Pons (tissue), 1 donor: Measurements from ENCODE around the gene IFI35.
"Not testable (repeated sequence)": the region's sequence is repeated elsewhere in the genome, so short reads cannot be mapped to it uniquely, and the experiment has no call there.

Experiments used
- DNase-seq: peaks from one replicate; pipeline ENCODE4 v3.0.0-alpha.2; 2016; ENCODE audit warnings: low spot score

Gene IFI35

GRCh38 chr17:43006639-43007551, at the start of gene IFI35:
Gene IFI35 (plus strand): TSS chr17:43006784. CDS start chr17:43006948, 164 bp downstream.
- peak; percentile 70 for DNase-seq

DNA sequence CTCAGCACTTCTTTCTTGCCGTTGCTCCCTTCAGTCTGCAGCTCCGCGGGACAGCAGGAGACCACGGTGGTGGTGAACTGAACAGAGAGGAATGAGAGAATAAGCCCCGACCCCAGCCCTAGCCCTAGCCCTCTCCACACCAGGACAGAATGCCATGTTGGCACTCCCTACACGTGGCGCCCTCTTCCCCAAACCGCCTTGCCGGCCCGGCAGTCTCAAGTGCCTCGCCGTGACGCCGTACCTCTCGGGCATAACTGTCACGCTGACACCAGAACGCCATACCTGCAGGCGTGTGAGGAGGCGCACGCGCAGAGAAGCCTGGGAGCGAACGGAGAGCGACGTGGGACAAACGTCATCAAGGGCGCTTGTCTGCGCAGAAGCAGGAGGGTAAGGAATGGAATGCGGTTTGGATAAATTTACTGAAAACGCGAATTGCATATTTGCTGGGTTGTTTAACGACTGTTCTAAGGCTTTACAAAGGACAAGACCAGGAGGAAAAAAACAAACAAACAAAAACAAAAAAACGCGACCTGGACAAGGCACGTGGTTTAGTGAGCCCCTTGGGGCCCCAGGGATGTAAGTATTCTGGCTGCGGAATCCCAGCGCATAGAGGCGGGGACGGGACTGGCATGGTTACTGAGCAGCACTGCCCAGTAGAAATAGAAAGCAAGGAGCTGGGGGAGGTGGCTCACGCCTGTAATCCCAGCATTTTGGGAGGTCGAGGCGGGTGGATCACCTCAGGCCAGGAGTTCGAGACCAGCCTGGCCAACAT, 42.2 kb upstream of the IFI35 start, which contains the start of gene AARSD1:
TSS of gene AARSD1 (minus strand) at position 294 of the 772 bp plus-strand sequence. CDS start at position 280, 14 bp downstream.
- DNase-seq: peak; percentile 89

GRCh38 chr17:42967925-42968324, 38.7 kb upstream of the IFI35 start:
- no peak for DNase-seq

GRCh38 chr17:42969001-42969581, 37.5 kb upstream of the IFI35 start:
- no peak for DNase-seq

- no peak for DNase-seq
Observed at GRCh38 chr17:42971589-42971988, 35.0 kb upstream of the IFI35 start.

DNA sequence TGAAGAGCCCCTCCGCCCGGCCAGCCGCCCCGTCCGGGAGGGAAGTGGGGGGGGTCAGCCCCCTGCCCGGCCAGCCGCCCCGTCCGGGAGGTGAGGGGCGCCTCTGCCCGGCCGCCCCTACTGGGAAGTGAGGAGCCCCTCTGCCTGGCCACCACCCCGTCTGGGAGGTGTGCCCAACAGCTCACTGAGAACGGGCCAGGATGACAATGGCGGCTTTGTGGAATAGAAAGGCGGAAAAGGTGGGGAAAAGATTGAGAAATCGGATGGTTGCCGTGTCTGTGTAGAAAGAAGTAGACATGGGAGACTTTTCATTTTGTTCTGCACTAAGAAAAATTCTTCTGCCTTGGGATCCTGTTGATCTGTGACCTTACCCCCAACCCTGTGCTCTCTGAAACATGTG, 33.3 kb upstream of the IFI35 start:
- DNase-seq: not testable (repeated sequence)

DNA sequence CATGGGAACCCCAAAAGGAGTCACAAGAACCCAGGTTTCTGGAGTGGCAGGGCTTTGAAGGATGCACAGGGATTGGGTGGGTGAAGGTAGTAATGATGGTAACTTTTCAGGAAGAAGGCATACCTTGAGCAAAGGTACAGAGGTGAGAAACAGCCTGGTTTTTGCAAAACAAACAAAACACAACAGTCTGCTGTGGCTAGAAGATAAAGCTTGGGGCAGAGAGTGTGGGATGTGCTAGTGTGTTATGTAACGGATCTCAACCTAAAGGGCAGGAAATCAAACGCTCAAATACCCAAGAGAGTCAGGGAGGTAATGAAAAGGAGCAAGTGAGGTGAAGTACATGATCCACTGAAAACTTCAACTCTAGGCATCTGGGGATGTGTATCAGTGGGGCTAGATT, 31.3 kb upstream of the IFI35 start:
- DNase-seq: no peak

DNA sequence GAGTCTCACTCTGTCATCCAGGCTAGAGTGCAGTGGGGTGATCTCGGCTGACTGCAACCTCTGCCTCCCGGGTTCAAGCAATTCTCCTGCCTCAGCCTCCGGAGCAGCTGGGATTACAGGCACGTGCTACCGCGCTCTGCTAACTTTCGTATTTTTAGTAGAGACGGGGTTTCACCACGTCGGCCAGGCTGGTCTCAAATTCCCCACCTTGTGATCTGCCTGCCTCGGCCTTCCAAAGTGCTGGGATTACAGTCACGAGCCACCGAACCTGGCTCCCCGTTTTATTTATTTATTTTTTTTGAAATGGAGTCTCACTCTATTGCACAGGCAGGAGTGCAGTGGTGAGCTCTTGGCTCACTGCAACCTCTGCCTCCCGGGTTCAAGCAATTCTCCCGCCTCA, 30.9 kb upstream of the IFI35 start:
- DNase-seq: not testable (repeated sequence)

GRCh38 chr17:42979511-42980273, 26.9 kb upstream of the IFI35 start, which contains the start of gene PTGES3L:
Gene PTGES3L (minus strand): TSS chr17:42980080. CDS start chr17:42980053, 27 bp downstream.
- DNase-seq: no peak

DNA sequence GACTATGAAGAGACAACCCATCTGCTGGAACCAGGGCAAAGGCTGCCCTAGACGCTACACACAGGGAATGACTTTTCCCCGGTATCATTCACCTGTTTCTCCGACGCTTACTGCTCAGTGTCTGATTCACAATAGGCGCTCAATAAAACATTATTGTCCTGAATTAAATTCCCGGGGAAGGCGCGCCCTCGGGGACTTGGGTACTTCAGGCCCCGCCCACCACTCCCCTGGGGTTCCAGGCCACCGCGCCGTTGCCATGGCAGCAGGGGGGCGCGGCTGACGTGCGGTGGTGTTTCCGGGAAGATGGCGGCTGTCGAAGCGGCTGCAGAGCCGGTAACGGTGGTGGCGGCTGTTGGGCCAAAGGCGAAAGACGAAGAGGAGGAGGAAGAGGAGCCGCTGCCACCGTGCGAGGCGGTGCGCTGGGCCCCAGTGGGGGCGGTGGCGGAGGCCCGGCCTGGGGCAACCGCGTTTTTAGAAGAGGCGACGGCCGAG, 26.3 kb upstream of the IFI35 start, which contains the start of gene RUNDC1:
TSS of gene RUNDC1 (plus strand) at position 292 of the 492 bp plus-strand sequence. CDS start at position 304, 12 bp downstream.
- peak; percentile 77 for DNase-seq

- DNase-seq: no peak
Observed at GRCh38 chr17:42980766-42981397, 25.7 kb upstream of the IFI35 start.

- DNase-seq: no peak
Observed at GRCh38 chr17:42982266-42982665, 24.3 kb upstream of the IFI35 start.

DNA sequence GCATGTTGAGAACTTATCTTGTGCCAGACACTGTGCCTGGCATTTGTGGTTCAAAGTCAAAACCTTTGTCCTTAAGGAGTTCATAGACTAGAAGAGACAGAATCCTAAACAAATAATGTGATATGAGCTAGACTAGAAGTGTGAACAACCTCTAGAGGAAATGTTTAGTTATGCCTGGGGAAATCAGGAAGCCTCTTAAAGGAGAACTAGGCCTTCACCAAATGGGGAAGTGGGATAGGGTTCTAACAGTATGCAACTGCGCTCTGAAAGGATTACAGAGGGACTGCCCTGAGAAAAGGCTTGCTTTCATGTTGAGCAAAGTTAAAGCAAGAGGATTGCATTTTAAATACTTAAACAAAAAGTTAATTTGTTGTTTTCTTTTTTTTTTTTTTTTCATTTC, 21.4 kb upstream of the IFI35 start:
- DNase-seq: peak; percentile 74

- no peak for DNase-seq
Observed at GRCh38 chr17:42989141-42989540, 17.4 kb upstream of the IFI35 start.

- no peak for DNase-seq
Observed at GRCh38 chr17:42989726-42990652, 16.6 kb upstream of the IFI35 start.

DNA sequence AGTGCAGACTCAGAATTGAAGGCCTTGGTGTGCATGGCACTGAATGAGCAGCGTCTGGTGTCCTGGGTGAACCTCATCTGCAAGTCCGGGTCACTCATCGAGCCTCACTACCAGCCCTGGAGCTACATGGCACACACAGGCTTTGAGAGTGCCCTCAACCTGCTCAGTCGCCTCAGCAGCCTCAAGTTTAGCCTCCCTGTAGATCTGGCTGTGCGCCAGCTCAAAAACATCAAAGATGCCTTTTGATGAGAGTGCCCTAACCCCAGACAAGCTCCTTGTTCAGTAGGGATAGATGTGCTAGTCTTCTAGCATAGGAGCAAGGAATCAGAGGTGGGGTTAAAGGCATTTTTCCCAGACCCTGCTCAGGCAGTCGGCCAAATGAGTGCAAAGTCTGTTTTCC, 15.1 kb upstream of the IFI35 start:
- DNase-seq: no peak

DNA sequence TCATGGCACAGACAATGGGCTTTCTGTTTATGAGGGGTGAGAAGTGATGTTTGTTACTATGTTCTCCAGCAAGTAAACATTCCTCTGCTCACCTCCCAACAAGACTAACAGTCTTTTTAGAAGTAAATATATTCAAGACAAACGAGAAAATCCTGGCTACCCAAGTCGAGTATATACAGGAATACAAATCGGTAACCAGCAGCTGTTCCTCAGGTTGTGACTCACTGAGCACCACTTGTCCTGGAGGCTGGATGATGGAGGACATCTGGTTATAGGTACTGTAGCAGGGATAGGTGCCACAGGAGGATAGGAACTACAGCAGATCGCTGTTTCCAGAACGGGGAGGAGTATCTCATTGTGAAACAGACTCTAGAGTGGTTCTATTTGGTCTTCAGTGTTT, 13.7 kb upstream of the IFI35 start:
- DNase-seq: no peak

- not testable (repeated sequence) for DNase-seq
Observed at GRCh38 chr17:42993913-42994312, 12.7 kb upstream of the IFI35 start.

- DNase-seq: no peak
Observed at GRCh38 chr17:42997390-42997983, 9.1 kb upstream of the IFI35 start.
